MM.1S (cell line): ENCODE data around the gene TXK.
A peak's percentile ranks its signal among the peaks of the same experiment; 100 is the strongest.

Experiments
- DNase-seq: peaks from one replicate; pipeline ENCODE4 v3.0.0-alpha.2; 2015
- H2AFZ ChIP-seq: fragments of 300-600 bp; sonication (generic); 2 replicates; pipeline ENCODE4 v1.6.0; 2016; ENCODE audit warnings: antibody characterized with exemption, low read length
- H3F3A ChIP-seq: fragments of 300-600 bp; sonication (generic); 2 replicates; pipeline ENCODE4 v1.6.1; 2016; ENCODE audit warnings: mild to moderate bottlenecking, antibody characterized with exemption, low read length, moderate library complexity, mixed read lengths; ENCODE audit not compliant: insufficient read depth
- H3K27ac ChIP-seq: fragments of 300-600 bp; sonication (generic); 2 replicates; pipeline ENCODE4 v1.5.1; 2016; ENCODE audit warnings: mild to moderate bottlenecking, low read length
- H3K27me3 ChIP-seq: fragments of 300-600 bp; sonication (generic); replicated peaks from 2 replicates; pipeline ENCODE4 v1.6.0; 2016; ENCODE audit warnings: low read length; ENCODE audit not compliant: insufficient read depth
- H3K36me3 ChIP-seq: fragments of 300-600 bp; sonication (generic); replicated peaks from 2 replicates; pipeline ENCODE4 v1.6.1; 2016; ENCODE audit warnings: mild to moderate bottlenecking, low read length, mixed read lengths; ENCODE audit not compliant: insufficient read depth
- H3K4me1 ChIP-seq: fragments of 300-600 bp; sonication (generic); 2 replicates; pipeline ENCODE4 v1.6.1; 2016; ENCODE audit warnings: low read length, mixed read lengths
- H3K4me2 ChIP-seq: fragments of 300-600 bp; sonication (generic); 2 replicates; pipeline ENCODE4 v1.6.0; 2016; ENCODE audit warnings: low read depth, low read length
- H3K4me3 ChIP-seq: fragments of 300-600 bp; sonication (generic); 2 replicates; pipeline ENCODE4 v1.5.1; 2016; ENCODE audit warnings: low read length, mixed read lengths
- H3K79me2 ChIP-seq: fragments of 300-600 bp; sonication (generic); 2 replicates; pipeline ENCODE4 v1.6.1; 2016; ENCODE audit warnings: mixed run types, low read length, mixed read lengths
- H3K9ac ChIP-seq: fragments of 300-600 bp; sonication (generic); 2 replicates; pipeline ENCODE4 v1.6.1; 2016; ENCODE audit warnings: low read length, mixed read lengths
- H3K9me2 ChIP-seq: fragments of 300-600 bp; sonication (generic); replicated peaks from 2 replicates; pipeline ENCODE4 v1.6.1; 2016; ENCODE audit warnings: mild to moderate bottlenecking, low read length, mixed read lengths; ENCODE audit not compliant: insufficient read depth
- H3K9me3 ChIP-seq: fragments of 300-600 bp; sonication (generic); replicated peaks from 2 replicates; pipeline ENCODE4 v1.6.1; 2016; ENCODE audit warnings: mild to moderate bottlenecking, low read length, mixed read lengths; ENCODE audit not compliant: insufficient read depth
- H4K20me1 ChIP-seq: fragments of 300-600 bp; sonication (generic); 2 replicates; pipeline ENCODE4 v1.6.1; 2016; ENCODE audit warnings: mild to moderate bottlenecking, low read length, moderate library complexity, mixed read lengths; ENCODE audit not compliant: insufficient read depth
- CTCF ChIP-seq: fragments of 300-600 bp; sonication (generic); IDR thresholded peaks from 2 replicates; pipeline ENCODE4 v1.5.1; 2016; ENCODE audit warnings: antibody characterized with exemption, low read length, mixed read lengths
- EZH2 ChIP-seq: fragments of 300-600 bp; sonication (generic); optimal IDR thresholded peaks from 2 replicates; pipeline ENCODE3; 2017; ENCODE audit warnings: low read depth, mild to moderate bottlenecking, antibody characterized with exemption, low read length, mixed read lengths
- EZH2phosphoT487 ChIP-seq: fragments of 300-600 bp; sonication (generic); IDR thresholded peaks from 2 replicates; pipeline ENCODE4 v1.6.1; 2018; ENCODE audit warnings: antibody characterized with exemption, low read length

TXK gene

GRCh38 chr4:48134081-48134480 is at the start of gene TXK:
TXK (minus strand) TSS chr4:48134250; CDS start chr4:48134170, 80 bp downstream.
- Histone ChIP-seq H3K9me3 (no peaks in the 10 kb centered on the region), H3K9ac (no peak within 1 kb of the TSS), H3K4me3 (no peak within 1 kb of the TSS), H3K27ac (no peak within 1 kb of the TSS), H4K20me1 (0 out of 2 replicates have a peak, but pooled peaks cover 8% of the 10 kb centered on the region), H3F3A (peaks cover 34% of the 10 kb centered on the region), H3K4me2 (no peak within 1 kb of the TSS), H3K79me2 (peaks cover 30% of the 10 kb centered on the region), H3K27me3 (no peaks in the 10 kb centered on the region), H3K9me2 (no peaks in the 10 kb centered on the region), H3K36me3 (peaks cover 32% of the 10 kb centered on the region), H2AFZ (no peak within 1 kb of the TSS), H3K4me1 (peaks cover 23% of the 10 kb centered on the region)
- DNase-seq, result no peak
- TF ChIP-seq CTCF (no peak), EZH2phosphoT487 (no peak)

- peak overlapping the region; percentile 72 for H3K9ac ChIP-seq
- H3K4me2 ChIP-seq, result peak overlapping the region; percentile 67
- TF ChIP-seq CTCF (no peak), EZH2 (no peak), EZH2phosphoT487 (no peak)
- no peaks in the 10 kb centered on the region for H3K9me3 ChIP-seq
- H3K27ac ChIP-seq, result peak overlapping the region; percentile 96
- H3K9me2 ChIP-seq, result no peaks in the 10 kb centered on the region
- H2AFZ ChIP-seq, result no peak overlapping the region
- peaks cover 53% of the 10 kb centered on the region for H3F3A ChIP-seq
- 0 out of 2 replicates have a peak, but pooled peaks cover 6% of the 10 kb centered on the region for H4K20me1 ChIP-seq
- peaks cover 17% of the 10 kb centered on the region for H3K36me3 ChIP-seq
- no peaks in the 10 kb centered on the region for H3K27me3 ChIP-seq
- peaks cover 91% of the 10 kb centered on the region for H3K4me1 ChIP-seq
- DNase-seq, result no peak
- no peak overlapping the region for H3K4me3 ChIP-seq
- H3K79me2 ChIP-seq, result peaks cover 96% of the 10 kb centered on the region
These were observed 46.2 kb upstream of the TXK start for GRCh38 chr4:48180234-48180633.

- H3K27ac ChIP-seq, result peak overlapping the region; percentile 92
- peaks cover 55% of the 10 kb centered on the region for H3F3A ChIP-seq
- H3K4me2 ChIP-seq, result peak overlapping the region; percentile 49
- H3K9me2 ChIP-seq, result no peaks in the 10 kb centered on the region
- peaks cover 86% of the 10 kb centered on the region for H3K4me1 ChIP-seq
- H3K79me2 ChIP-seq, result peaks cover 96% of the 10 kb centered on the region
- peak overlapping the region; percentile 59 for H3K9ac ChIP-seq
- H3K4me3 ChIP-seq, result peak overlapping the region; percentile 15; the same call in 1 of the 2 replicates
- H3K27me3 ChIP-seq, result no peaks in the 10 kb centered on the region
- TF ChIP-seq CTCF (no peak), EZH2phosphoT487 (no peak), EZH2 (no peak)
- peak; percentile 93 for DNase-seq
- no peak overlapping the region for H2AFZ ChIP-seq
- 0 out of 2 replicates have a peak, but pooled peaks cover 3% of the 10 kb centered on the region for H4K20me1 ChIP-seq
- H3K9me3 ChIP-seq, result no peaks in the 10 kb centered on the region
- peaks cover 19% of the 10 kb centered on the region for H3K36me3 ChIP-seq
These were observed 44.9 kb upstream of the TXK start for GRCh38 chr4:48178931-48179330.
